GM12878 (cell line): Measurements from ENCODE around the gene SUSD2. TPM values are rescaled to one million over a fixed set of nuclear protein-coding genes. Genes with fewer than 3 reads are reported as not detected.

Experiments
- ATAC-seq: fragments of 200-7000 bp; cut with Tn5 transposase; 3 replicates; pipeline ENCODE4 v1.9.1; 2020; ENCODE audit warnings: mild to moderate bottlenecking, moderate library complexity
- BruUV-seq: library from RNA; stranded (reverse); fragments of 400-500 nt; replicated peaks from 2 replicates; lab custom pipeline; 2021; lab: Mats Ljungman, UMichigan
- CTCF ChIA-PET: fragments of 300-600 bp; sonication (Branson Sonifier 250); formaldehyde crosslinking; extraction: SDS; loops from one replicate; lab custom pipeline; 2021; ENCODE audit warnings: inconsistent platforms; lab: Yijun Ruan, JAX
- POLR2A ChIA-PET: fragments of 350-600 bp; formaldehyde crosslinking; extraction: SDS; loops from one replicate; lab custom pipeline; 2021; ENCODE audit warnings: inconsistent platforms; lab: Charles Lee
- RAD21 ChIA-PET: fragments of 300-600 bp; sonication (Branson Sonifier 250); formaldehyde crosslinking; loops from one replicate; lab custom pipeline; 2023; ENCODE audit warnings: antibody characterized with exemption; ENCODE audit not compliant: unreplicated experiment; lab: Charles Lee
- SMC1A ChIA-PET: fragments of 300-600 bp; sonication (Branson Sonifier 250); formaldehyde crosslinking; loops from one replicate; lab custom pipeline; 2023; ENCODE audit not compliant: unreplicated experiment, uncharacterized antibody; lab: Charles Lee
- DNase-seq: peaks from one replicate; pipeline ENCODE4 v3.0.0-alpha.2; 2011; ENCODE audit warnings: low read depth, low spot score
- FAIRE-seq: peaks from 3 replicates; lab custom pipeline; 2011; peaks lifted over from hg19 to GRCh38; lab: Jason Lieb, UNC
- H2AFZ ChIP-seq: 2 replicates; pipeline ENCODE4 v1.6.0; 2011; ENCODE audit warnings: low read depth, low read length, control low read depth; ENCODE audit not compliant: control insufficient read depth
- H3K27ac ChIP-seq: 2 replicates; pipeline ENCODE4 v1.5.1; 2011; ENCODE audit warnings: control low read depth; ENCODE audit not compliant: control insufficient read depth, insufficient read depth
- H3K27me3 ChIP-seq, 2 experiments: replicated peaks in 1 of 2; 2 replicates each; pipeline versions ENCODE4 v1.6.0 to v1.6.1; 2011; ENCODE audit warnings: low read length in 1 of 2; ENCODE audit not compliant: control insufficient read depth in 2 of 2, insufficient read depth in 2 of 2
- H3K36me3 ChIP-seq, 2 experiments: 2 replicates each; pipeline ENCODE4 v1.5.1; 2011; ENCODE audit warnings: low read length in 1 of 2; ENCODE audit not compliant: control insufficient read depth in 2 of 2, insufficient read depth in 2 of 2
- H3K4me1 ChIP-seq: 2 replicates; pipeline ENCODE4 v1.6.1; 2011; ENCODE audit warnings: mild to moderate bottlenecking, low read length, moderate library complexity, mixed read lengths; ENCODE audit not compliant: control insufficient read depth, insufficient read depth
- H3K4me2 ChIP-seq: 2 replicates; pipeline ENCODE4 v1.6.0; 2011; ENCODE audit warnings: control low read depth; ENCODE audit not compliant: control insufficient read depth, insufficient read depth
- H3K4me3 ChIP-seq: fragments of 200-600 bp; sonication (generic); 2 replicates; pipeline ENCODE4 v1.5.1; 2016
- H3K79me2 ChIP-seq: 2 replicates; pipeline ENCODE4 v1.6.0; 2011; ENCODE audit warnings: low read length; ENCODE audit not compliant: control insufficient read depth, insufficient read depth
- H3K9ac ChIP-seq: 2 replicates; pipeline ENCODE4 v1.8.0; 2011; ENCODE audit warnings: low read length, control low read depth, mixed read lengths; ENCODE audit not compliant: control insufficient read depth, insufficient read depth
- H3K9me3 ChIP-seq: replicated peaks from 3 replicates; pipeline ENCODE4 v1.5.1; 2011; ENCODE audit warnings: mild to moderate bottlenecking, low read length; ENCODE audit not compliant: control insufficient read depth, insufficient read depth
- H4K20me1 ChIP-seq: 2 replicates; pipeline ENCODE4 v1.6.0; 2011; ENCODE audit not compliant: control insufficient read depth, insufficient read depth
- NFXL1 ChIP-seq: fragments of 450-650 bp; IDR thresholded peaks from 2 replicates; pipeline ENCODE4 v1.6.1; 2017; ENCODE audit warnings: antibody characterized with exemption, mild to moderate bottlenecking, borderline replicate concordance
- NR2F1 ChIP-seq: fragments of 450-650 bp; conservative IDR thresholded peaks from 2 replicates; pipeline ENCODE4 v1.6.1; 2017; ENCODE audit warnings: mild to moderate bottlenecking
- RCOR1 ChIP-seq: conservative IDR thresholded peaks from 2 replicates; pipeline ENCODE4 v1.6.1; 2012; ENCODE audit warnings: low read depth, low read length, improper control_type of control experiment
- RELA ChIP-seq: fragments of 450-650 bp; IDR thresholded peaks from 2 replicates; pipeline ENCODE4 v1.8.0; 2014; ENCODE audit warnings: borderline replicate concordance; ENCODE audit not compliant: partially characterized antibody
- SMAD5 ChIP-seq: IDR thresholded peaks from 2 replicates; pipeline ENCODE4 v1.6.1; 2016; ENCODE audit warnings: antibody characterized with exemption, low read depth
- WGBS: methylation state at CpG from one replicate; pipeline ENCODE4 v1.1.6; 2016; ENCODE audit warnings: low lambda C conversion rate; ENCODE audit not compliant: insufficient replicate concordance, insufficient coverage; ENCODE audit errors: missing lambda C conversion rate; 5-methylcytosine and 5-hydroxymethylcytosine counted together
- in situ Hi-C: fragments of 300-500 bp; cut with MboI; formaldehyde crosslinking; loops from 9 replicates; pipeline ENCODE4 v1.14.3; 2018; ENCODE audit warnings: mixed read lengths
- intact Hi-C: fragments of 100-400 bp; cut with micrococcal nuclease; formaldehyde crosslinking; loops from one replicate; pipeline ENCODE4 v1.14.2; 2022; ENCODE audit not compliant: unreplicated experiment
- polyA plus RNA-seq, 11 experiments: library from polyadenylated mRNA; depleted of rRNA in 4 of 11; unstranded in 6 of 11; stranded (reverse) in 5 of 11; fragments of >200 nt; fragmentation: Nextera tagmentation in 4 of 11; fragmentation: Illumina TruSeq in 1 of 11; extraction: Ambion mirVana in 4 of 11; extraction: Trizol in 1 of 11; gene quantifications; 1 replicate in 1 of 11; 2 replicates in 10 of 11; pipeline versions ENCODE4 v1.2.1 to v1.2.3, GENCODE V29; 2011 to 2016; ENCODE audit warnings: inconsistent platforms in 2 of 11, missing spikeins in 2 of 11, low read depth in 1 of 11
- total RNA-seq, 4 experiments: library from RNA; depleted of rRNA in 3 of 4; stranded (reverse); fragments of >200 nt in 3 of 4; fragmentation: Illumina TruSeq in 1 of 4; extraction: Trizol in 1 of 4; gene quantifications; 2 replicates each; pipeline versions ENCODE4 v1.2.1 to v1.2.3, GENCODE V29; 2013 to 2021
- TF ChIP-seq, protein P1 (sequence below): fragments of 450-650 bp; IDR thresholded peaks from 2 replicates; pipeline ENCODE4 v1.6.1; 2017; ENCODE audit warnings: low read depth, mild to moderate bottlenecking, moderate library complexity
- TF ChIP-seq, protein P2 (sequence below): fragments of 450-650 bp; IDR thresholded peaks from 2 replicates; pipeline ENCODE4 v1.6.1; 2014; ENCODE audit warnings: mild to moderate bottlenecking

The SUSD2 gene
- total and polyA plus RNA-seq, 10 of the 15 experiments (the other 5 are each of a cell fraction or from before 2014, with no cell fraction given): 0.04 to 0.31 (median 0.11) TPM; not detected in 5

DNA sequence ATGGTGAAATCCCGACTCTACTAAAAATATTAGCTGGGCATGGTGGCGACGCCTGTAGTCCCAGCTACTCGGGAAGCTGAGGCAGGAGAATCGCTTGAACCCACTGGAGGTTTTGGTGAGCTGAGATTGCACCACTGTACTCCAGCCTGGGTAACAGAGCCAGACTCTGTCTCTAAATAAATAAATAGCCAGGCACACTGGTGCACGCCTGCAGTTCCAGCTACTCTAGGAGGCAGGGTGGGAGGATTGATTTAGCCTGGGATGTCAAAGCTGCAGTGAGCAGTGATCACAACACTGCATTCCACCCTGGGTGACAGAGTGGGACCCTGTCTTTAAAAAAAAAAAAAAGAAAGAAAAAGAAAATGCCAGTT lies 17.4 kb downstream of the SUSD2 start:
- no peak overlapping the region for H3K4me2 ChIP-seq
- WGBS: 87% methylated on average over 6 of the region's 6 CpGs
- ChIA-PET SMC1A (interaction anchor here (0.7 to 1.3 kb wide), 2 partner anchors 32 to 1669 kb away, joined by 4 read pairs; no protein-coding TSS in a partner anchor), POLR2A (interaction anchor here (0.5 kb wide), 1 partner anchor 137 kb away, joined by 9 read pairs; no protein-coding TSS in a partner anchor), CTCF (interaction anchor here (2.4 kb wide), 1 partner anchor 32 kb away, joined by 11 read pairs; no protein-coding TSS in a partner anchor), RAD21 (interaction anchor here (0.7 kb wide), 1 partner anchor 1445 kb away, joined by 3 read pairs; no protein-coding TSS in a partner anchor)
- no peaks in the 10 kb centered on the region for H3K79me2 ChIP-seq
- BruUV-seq: no TSS peak
- no peaks in the 10 kb centered on the region for H3K36me3 ChIP-seq
- no peak overlapping the region for H3K4me3 ChIP-seq
- H3K4me1 ChIP-seq: peaks cover 3% of the 10 kb centered on the region
- no peak overlapping the region for H3K9ac ChIP-seq
- no peaks in the 10 kb centered on the region for H4K20me1 ChIP-seq
- intact Hi-C loops: no loop called here
- no peaks in the 10 kb centered on the region for H3K27me3 ChIP-seq
- no peak for DNase-seq
- TF ChIP-seq, protein P1, sequence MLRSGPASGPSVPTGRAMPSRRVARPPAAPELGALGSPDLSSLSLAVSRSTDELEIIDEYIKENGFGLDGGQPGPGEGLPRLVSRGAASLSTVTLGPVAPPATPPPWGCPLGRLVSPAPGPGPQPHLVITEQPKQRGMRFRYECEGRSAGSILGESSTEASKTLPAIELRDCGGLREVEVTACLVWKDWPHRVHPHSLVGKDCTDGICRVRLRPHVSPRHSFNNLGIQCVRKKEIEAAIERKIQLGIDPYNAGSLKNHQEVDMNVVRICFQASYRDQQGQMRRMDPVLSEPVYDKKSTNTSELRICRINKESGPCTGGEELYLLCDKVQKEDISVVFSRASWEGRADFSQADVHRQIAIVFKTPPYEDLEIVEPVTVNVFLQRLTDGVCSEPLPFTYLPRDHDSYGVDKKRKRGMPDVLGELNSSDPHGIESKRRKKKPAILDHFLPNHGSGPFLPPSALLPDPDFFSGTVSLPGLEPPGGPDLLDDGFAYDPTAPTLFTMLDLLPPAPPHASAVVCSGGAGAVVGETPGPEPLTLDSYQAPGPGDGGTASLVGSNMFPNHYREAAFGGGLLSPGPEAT: no peak
- no peak for TF ChIP-seq NFXL1
- no peak for TF ChIP-seq SMAD5
- TF ChIP-seq RCOR1: no peak
- TF ChIP-seq RELA: no peak
- TF ChIP-seq, protein P2, sequence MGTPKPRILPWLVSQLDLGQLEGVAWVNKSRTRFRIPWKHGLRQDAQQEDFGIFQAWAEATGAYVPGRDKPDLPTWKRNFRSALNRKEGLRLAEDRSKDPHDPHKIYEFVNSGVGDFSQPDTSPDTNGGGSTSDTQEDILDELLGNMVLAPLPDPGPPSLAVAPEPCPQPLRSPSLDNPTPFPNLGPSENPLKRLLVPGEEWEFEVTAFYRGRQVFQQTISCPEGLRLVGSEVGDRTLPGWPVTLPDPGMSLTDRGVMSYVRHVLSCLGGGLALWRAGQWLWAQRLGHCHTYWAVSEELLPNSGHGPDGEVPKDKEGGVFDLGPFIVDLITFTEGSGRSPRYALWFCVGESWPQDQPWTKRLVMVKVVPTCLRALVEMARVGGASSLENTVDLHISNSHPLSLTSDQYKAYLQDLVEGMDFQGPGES: no peak
- no peak for TF ChIP-seq NR2F1
- ATAC-seq: no peak
- in situ Hi-C loops: loop anchor here (5.0 kb wide), 1 partner anchor 39 kb away; no protein-coding TSS in a partner anchor
- H3K27ac ChIP-seq: no peak overlapping the region
- H3K9me3 ChIP-seq: no peaks in the 10 kb centered on the region
- FAIRE-seq: no peak
- H2AFZ ChIP-seq: no peak overlapping the region
